Left ventricle myocardium superior (tissue), 1 donor: ENCODE results near the gene MACROD2. TPM values are rescaled to one million over a fixed set of nuclear protein-coding genes. Genes with fewer than 3 reads are reported as not detected.
"Not testable (repeated sequence)": the region's sequence is repeated elsewhere in the genome, so short reads cannot be mapped to it uniquely, and the experiment has no call there.

Experiments
- ATAC-seq: fragments of 200-7000 bp; cut with Tn5 transposase; one replicate; pipeline ENCODE4 v1.9.1; 2020; ENCODE audit warnings: mild to moderate bottlenecking, moderate library complexity
- DNase-seq: peaks from one replicate; pipeline ENCODE4 v3.0.0-alpha.2; 2020
- intact Hi-C: fragments of 100-400 bp; cut with micrococcal nuclease; formaldehyde crosslinking; loops from one replicate; pipeline ENCODE4 v1.11.0; 2022
- total RNA-seq: library from RNA; stranded (reverse); fragmentation: NEBNext Ultra II Directional; extraction: Animal tissue kit (Norgen Biotek cat#: 25700); gene quantifications from one replicate; pipeline ENCODE4 v1.2.1, GENCODE V29; 2021
- donor health status: DM: no; HTN: yes; CAD: no; lungs with severe emphysema.

Gene MACROD2
- total RNA-seq, 1 donor from 2014 or later, result 3.5 TPM

DNA sequence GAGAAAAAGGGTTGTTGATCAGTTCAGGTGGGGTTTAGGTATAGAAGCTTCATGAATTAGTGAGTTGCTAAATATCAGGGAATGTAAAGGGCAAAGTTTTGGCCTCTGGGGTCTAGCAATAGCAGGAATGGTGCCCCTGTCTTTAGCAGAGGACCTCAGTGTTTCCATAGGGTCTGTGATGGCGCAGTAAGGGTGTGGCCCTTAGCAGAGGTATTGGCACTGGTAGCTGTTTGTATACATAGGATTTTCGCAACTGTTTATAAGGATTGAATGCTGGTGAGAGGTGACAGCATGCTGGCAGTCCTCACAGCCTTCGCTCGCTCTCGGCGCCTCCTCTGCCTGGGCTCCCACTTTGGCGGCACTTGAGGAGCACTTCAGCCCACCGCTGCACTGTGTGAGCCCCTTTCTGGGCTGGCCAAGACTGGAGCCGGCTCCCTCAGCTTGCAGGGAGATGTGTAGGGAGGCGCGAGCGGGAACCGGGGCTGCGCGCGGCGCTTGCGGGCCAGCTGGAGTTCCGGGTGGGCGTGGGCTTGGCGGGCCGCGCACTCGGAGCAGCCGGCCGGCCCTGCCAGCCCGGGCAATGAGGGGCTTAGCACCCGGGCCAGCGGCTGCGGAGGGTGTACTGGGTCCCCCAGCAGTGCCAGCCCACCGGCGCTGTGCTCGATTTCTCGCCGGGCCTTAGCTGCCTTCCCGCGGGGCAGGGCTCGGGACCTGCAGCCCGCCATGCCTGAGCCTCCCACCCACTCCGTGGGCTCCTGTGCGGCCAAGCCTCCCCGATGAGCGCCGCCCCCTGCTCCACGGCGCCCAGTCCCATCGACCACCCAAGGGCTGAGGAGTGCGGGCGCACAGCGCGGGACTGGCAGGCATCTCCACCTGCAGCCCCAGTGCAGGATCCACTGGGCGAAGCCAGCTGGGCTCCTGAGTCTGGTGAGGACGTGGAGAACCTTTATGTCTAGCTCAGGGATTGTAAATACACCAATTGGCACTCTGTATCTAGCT lies 231.0 kb downstream of the MACROD2 start:
- ATAC-seq, DNase-seq, intact Hi-C loops: not testable (repeated sequence)

DNA sequence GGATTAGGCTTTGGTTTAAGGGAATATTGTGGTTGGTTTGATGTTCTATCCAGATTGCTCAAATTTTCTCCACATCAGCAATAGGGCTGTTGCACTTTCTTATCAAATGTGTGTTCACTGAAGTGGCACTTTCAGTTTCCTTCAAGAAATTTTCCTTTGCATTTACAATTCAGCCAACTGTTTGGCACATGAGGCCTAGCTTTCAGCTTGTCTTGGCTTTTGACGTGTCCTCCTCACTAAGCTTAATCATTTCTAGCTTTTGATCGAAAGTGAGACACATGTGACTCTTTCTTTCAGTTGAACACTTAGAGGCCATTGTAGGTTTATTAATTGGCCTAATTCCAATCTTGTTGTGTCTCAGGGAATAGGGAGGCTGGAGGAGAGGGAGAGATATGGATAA lies 237.3 kb downstream of the MACROD2 start:
- intact Hi-C loops, result no loop called here
- DNase-seq (no peak), ATAC-seq (no peak)

DNA sequence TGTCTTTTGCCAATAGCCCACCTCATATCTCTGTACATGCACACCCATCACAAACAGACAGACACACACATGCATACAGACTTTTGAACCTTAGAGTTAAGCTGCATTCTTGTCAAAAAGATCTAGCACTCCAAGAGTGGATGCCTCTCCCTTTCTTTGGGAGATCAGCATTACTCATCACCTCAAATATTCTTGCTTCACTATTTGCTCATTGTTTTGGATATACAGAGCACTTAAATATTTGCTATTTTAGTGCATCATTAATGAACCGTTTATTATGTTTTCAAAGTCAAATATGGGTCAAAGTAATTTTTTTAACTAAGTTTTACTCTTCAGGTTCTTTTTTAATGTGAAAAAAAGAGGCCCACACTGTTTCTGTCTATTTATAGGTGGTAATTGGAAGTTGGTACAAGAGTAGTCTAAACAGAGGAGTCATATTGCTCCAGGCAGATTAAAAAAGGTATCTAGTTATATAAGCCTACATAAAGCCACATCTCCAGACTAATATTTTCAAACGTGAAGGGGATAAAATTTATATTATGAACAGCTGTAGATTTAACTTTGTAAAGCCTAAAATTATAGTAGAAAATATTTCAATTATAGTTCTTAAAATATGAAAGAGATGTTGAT lies 239.5 kb downstream of the MACROD2 start:
- ATAC-seq, result peak; percentile 48
- intact Hi-C loops, result no loop called here
- DNase-seq, result no peak

DNA sequence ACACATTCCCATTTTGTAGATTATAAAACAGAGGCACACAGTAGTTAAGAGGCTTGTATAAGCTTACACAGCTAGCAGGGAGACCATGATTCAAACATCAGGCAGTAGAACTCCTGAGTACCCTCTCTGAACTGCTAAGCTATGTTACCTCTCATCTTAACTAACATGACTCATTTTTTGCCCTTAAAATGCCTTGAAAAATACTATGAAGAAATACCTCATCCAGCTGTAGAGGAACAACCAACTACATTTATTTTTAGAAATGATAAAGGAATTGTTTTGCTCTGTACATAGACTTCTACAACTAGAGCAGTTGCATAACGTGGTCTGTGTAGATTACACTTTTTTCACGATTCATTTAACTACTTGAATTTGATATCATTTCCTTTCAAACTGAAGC lies 240.0 kb downstream of the MACROD2 start:
- DNase-seq (no peak), ATAC-seq (peak; percentile 40)
- intact Hi-C loops, result no loop called here

DNA sequence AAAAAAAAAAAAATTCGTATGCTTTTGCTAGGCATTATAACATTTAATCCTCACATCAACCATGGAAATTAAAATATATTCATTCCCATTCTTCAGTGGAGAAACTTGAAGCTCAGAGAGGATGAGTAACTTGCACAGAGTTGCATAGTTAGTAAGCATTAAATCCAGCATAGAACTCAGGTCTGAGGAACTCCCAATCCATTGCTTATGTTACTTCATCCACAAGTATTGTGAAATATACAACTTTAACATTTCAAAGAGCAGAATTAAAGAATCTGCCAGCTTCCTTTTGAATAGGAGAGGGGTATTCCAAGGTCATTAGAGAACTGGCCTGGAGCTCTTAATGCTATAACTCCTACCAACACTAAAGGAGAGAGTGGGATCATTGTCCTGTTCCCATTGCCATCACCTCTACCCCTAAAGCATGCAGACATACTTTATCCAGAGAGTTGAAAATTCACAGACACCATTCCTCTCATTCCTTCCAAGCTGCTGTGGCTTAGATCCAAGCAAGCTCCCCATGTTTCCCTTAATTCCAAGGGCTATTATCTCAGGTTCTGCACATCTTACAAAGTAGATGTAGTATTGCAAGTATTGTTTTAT lies 250.2 kb downstream of the MACROD2 start:
- intact Hi-C loops, result no loop called here
- no peak for DNase-seq
- peak; percentile 47 for ATAC-seq

DNA sequence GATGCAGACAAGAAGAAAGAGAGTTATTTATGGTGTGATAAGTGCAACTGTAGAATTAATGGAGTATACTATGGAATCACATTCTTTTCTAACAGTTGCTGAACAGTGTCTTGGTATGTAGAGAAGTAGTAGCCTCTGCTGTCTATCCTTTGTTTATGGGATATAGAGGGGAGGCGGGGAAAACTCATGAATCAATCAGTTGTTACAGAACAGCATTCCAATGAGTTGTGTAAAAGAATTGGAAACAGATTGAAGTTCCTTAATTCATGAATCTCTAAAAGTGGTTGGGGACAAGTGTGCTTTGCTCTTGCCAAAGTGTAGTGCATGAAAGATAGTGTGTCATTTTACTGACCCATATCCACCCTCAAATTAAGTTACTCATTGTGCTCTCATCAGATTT lies 264.4 kb downstream of the MACROD2 start:
- no peak for ATAC-seq
- intact Hi-C loops, result no loop called here

DNA sequence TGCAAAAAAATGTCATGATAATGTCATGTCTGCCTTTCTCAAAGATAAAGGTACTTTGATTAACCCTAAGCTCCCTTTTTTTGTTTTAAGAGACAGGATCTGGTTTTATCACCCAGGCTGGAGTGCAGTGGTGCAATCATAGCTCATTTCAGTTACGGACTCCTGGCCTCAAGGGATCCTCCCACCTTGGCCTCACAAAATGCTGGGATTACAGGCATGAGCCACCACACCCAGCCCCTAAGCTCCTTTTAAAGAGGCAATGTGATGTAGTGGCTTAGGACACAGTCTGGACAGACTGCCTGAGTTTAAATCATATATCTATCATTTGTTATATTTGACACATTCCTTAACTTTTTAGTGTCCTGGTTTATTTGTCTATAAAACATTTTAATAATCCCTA lies 265.1 kb downstream of the MACROD2 start:
- DNase-seq, result no peak
- intact Hi-C loops, result no loop called here
- no peak for ATAC-seq

More for the DNA sequence above, 264.4 kb downstream of the MACROD2 start:
- DNase-seq, result no peak

DNA sequence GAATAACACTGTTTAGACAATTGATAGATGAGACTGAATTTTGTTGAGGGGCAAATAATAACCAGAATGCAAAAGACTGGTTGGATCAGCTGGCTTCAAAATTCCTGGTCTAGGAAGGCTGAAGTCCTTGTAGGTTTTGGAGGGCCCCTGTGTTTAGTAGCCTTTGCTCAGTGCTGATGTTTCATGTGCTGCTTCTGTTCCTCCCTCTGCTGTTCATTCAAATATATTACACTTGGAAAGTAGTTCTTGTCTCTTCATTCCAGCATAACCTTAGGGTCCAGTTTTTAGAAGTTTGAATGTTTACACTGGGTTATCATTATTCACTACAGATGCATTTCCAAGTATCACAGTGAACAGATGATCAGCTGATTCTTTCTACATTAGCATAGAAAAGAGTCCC lies 269.6 kb downstream of the MACROD2 start:
- intact Hi-C loops, result no loop called here
- DNase-seq, result no peak

DNA sequence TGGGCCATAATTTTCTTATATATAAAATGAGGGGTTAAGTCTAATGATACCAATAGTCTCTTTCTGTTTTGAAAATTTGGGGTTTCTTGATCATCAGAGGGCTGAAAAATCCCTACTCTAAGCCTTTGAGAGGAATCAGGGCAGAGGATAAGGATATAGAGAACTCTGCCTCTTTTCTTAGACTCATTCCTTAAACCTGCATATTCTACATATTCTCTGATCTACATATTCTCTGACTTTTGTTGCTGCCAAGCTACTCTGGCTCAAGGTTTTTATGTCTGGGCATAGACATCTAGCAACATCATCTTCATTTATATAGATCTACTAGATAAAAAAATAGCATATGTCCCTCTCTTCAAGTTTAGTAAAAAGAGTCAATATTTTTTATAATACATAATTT lies 270.9 kb downstream of the MACROD2 start:
- intact Hi-C loops, result no loop called here
- DNase-seq (no peak), ATAC-seq (no peak)

More for the DNA sequence above, 269.6 kb downstream of the MACROD2 start:
- ATAC-seq, result no peak

DNA sequence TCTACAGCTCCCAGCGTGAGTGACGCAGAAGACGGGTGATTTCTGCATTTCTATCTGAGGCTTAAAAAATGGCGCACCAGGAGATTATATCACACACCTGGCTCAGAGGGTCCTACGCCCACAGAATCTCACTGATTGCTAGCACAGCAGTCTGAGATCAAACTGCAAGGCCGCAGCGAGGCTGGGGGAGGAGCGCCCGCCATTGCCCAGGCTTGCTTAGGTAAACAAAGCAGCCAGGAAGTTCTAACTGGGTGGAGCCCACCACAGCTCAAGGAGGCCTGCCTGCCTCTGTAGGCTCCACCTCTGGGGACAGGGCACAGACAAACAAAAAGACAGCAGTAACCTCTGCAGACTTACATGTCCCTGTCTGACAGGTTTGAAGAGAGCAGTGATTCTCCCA lies 275.4 kb downstream of the MACROD2 start:
- intact Hi-C loops, ATAC-seq, DNase-seq: not testable (repeated sequence)

DNA sequence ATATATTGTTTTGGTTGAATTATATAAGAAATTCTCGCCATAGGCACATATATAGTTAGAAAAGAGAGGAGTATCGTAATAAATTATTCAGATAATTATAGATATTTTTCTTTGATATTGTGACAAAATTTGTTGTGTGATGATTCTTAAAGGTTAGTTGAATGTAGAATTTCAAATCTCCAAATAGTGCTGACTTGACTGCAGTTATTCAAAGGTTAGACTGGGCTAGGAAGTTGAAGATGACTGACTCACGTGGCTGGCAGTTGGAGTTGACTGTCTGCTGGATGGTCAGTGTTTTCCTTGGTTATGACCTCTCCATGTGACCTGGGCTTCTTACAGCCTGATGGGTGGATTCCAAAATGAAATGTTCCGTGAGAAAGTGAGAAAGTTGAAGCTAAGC lies 286.8 kb downstream of the MACROD2 start:
- intact Hi-C loops, result no loop called here
- DNase-seq (no peak), ATAC-seq (no peak)

DNA sequence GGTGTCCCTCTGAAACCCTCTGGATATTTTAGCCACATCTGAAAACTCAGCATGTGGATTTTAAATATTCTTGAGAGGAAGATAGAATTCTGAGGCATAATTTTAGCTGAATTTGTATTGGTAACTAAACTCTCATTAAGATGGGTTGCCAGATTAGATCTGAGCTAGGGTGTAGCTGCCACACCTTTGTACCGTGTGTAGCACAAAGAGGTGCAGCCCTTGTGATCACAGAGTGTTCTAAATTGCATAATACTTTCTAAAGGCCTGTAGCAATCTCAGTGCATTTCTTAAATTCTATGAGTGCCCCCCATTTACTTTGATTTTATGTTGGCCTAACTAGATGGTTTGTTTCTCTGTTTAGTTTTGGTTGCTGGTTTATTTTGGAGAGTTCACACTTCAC lies 289.1 kb downstream of the MACROD2 start:
- no peak for DNase-seq
- intact Hi-C loops, result no loop called here
- no peak for ATAC-seq

DNA sequence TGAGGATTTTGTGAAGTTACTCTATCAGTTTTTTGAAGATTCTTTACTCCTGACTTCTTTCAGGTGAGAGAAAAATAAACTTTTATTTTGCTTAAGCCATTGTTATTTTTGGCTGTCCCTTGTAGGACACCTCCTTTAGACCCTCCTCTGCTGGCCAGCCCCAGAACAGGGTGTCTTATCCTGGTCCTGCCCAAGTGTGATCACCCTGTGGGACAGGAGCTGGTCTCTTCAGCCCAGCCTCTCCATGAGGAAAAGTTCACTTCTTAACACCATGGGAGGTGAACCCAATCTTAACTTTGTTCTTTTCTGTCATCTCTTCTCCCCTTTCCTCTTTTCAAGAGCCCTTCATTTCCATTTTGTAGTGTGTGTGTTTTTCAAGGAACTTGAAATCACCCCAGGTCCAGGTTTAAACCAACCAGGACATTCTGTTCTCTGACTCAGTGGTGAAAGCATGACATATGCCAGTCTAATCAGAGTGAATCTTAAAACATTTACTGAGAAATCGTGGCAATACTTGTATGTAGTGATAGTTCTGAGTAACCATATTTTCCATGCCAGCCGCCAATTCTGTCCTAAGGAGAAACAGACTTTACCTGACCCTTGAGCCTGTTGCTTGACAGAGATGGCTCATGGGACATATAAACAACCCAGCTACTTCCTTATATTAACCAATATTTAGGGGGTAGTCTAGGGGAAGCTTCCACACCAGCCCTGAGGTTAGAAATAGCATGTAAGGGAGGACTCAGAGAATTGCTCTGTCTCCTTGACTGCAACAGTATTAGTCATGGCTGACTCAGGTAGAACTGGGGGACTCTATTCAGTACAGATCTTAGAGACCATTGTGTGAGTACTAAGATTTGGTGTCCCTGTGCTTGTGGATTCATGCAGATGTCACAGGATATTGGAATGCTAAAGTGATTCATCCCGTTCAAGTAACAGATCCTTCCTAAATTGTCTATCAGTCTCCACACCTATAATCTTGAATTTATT lies 293.3 kb downstream of the MACROD2 start:
- ATAC-seq (no peak), DNase-seq (no peak)
- intact Hi-C loops, result no loop called here

DNA sequence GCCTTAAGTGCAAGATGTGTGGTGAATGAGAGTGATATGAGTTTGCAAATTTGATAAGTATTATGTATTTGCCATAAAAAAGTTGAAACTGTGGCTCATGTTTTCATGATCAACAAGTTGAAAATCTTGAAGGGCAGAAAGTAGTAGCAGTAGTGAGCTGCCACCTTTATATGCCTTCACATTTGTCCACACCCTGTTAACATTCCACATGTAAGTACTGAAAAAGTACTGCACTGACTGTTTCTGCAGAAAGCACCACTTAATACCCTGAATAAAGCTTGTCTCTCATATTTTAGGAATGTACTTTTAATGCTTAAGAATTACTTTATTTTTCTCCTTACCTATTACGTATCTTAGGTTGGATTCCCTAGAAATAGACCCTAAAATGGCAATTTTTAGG lies 296.2 kb downstream of the MACROD2 start:
- ATAC-seq, result no peak
- no peak for DNase-seq
- intact Hi-C loops, result no loop called here

DNA sequence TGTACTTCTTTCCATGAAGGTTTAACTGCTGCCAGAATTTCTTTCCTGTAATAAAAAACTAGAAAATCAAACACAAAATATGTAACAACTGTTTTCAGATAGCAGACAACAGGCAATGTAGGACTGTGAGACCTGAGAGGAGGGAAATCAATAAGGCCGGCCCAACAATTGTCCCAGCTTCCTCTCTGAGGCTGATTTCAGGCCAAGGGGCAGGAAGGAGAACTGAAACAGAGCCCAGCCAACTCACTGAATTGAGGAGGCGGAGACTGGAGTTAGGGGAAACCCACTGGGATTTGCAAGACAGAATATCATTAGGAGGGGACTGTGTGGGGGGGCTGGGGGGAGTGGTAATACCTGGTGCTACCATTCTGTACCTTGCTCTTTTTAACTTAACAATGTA lies 299.9 kb downstream of the MACROD2 start:
- ATAC-seq (no peak), DNase-seq (no peak)
- intact Hi-C loops, result no loop called here

DNA sequence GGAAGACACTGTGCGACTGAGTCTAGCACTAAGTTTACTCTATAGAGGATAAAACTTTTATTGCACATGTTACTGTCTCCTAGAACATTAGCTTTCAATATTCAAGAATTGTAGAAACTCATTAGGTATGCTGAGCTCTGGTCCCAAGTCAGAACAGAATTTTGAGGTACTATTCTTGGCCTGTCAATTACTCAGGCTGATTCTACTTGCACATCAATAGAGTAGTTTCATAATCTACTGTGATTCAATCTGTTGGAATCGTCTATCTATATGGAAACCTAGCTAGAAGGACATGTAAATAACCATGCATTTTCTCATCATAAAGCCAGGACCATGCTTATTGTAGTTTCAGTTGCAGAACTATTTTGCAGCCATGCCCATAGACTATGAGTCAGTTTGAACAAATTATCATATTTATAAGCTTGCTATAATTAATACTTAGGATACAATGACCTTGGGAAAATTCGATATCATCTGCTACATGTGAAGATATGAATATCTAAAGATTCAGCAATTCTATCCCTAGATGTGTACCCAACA lies 300.5 kb downstream of the MACROD2 start:
- intact Hi-C loops, result no loop called here
- ATAC-seq (no peak), DNase-seq (no peak)

DNA sequence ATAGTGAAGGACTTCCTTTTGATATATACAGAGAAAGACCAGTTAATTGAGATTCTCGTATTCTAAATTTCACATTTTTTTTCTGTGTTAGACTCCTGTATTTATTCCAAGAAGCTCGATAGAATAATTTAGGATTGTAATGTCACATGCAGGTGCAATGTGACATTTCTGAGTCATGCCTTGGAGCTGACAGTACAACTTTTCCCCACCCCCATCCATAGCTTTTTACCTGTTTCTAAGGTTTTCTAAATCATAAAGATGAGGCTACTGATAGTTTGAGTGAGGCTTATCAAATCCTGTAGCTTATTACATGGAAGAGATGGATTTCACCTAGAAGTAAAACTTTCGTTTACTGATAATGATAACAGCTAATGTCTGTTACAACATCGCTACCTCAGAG lies 304.5 kb downstream of the MACROD2 start:
- ATAC-seq (no peak), DNase-seq (no peak)
- intact Hi-C loops, result no loop called here

DNA sequence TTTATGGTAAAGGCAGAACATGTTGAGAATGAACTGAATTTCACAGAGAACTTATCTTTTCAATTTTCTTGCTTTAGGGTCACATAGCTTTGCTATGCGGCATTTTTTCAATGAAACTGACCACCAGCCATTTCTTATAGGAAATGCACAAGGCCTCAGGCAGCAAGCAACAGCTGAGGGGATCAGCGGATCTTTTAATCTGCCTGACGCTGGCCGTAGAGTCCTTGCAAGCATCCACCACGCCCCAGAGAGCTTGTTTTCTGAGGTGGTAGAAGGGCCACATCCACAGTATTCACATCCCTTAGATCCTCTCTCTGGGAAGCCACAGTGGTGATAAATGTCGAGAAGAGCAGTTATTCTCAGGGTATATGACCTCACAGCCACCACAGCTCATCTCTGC lies 307.8 kb downstream of the MACROD2 start:
- DNase-seq (no peak), ATAC-seq (no peak)
- intact Hi-C loops, result no loop called here

DNA sequence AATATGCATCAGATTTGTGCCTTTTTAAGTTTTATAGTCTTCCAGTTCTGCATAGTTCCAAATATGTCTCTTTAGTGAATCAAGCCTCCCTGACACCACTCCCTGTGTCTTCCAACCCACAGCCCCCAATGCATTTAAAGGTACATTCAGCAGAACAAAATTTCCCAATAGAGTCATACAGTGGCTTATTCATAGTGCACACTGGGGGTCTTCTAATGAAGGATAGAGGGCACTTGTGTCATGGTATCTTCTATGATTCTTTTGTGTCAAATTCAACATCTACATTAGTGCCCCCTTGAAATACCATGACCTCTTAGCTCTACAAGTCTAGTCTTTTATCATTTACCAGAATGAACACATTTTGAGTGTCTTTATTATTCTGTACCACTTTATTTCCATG lies 308.3 kb downstream of the MACROD2 start:
- DNase-seq (no peak), ATAC-seq (no peak)
- intact Hi-C loops, result no loop called here
